ENCODE data around the gene SLC1A6. TPM values are rescaled to one million over a fixed set of nuclear protein-coding genes. Genes with fewer than 3 reads are reported as not detected.
"Not testable (repeated sequence)": the region's sequence is repeated elsewhere in the genome, so short reads cannot be mapped to it uniquely, and the experiment has no call there.

Gene SLC1A6
- total RNA-seq, 1 donor = not detected

DNA sequence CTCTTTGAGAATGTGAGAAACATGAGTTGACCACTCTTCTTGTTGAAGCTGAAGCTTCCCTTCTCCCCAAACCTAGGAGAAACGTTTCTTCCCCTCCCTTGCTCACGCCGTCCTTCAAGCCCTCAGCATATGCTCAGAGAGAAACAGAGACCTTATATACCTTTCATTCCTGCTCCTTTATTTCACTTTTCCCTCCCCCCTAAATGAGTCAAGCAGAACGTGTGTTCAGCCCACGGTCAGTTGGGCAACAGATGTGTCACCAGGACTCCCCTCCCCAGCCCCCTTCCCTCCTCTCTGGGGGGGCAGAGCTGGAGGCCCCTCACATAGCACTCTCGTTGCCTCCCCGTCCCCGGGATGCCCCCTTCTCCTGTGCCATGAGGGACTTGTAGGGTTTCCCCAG lies 29.8 kb downstream of the SLC1A6 start:
- H3K4me3 ChIP-seq (ENCODE audit: low read depth, low read length) = no peak overlapping the region
- TF ChIP-seq, protein P1, sequence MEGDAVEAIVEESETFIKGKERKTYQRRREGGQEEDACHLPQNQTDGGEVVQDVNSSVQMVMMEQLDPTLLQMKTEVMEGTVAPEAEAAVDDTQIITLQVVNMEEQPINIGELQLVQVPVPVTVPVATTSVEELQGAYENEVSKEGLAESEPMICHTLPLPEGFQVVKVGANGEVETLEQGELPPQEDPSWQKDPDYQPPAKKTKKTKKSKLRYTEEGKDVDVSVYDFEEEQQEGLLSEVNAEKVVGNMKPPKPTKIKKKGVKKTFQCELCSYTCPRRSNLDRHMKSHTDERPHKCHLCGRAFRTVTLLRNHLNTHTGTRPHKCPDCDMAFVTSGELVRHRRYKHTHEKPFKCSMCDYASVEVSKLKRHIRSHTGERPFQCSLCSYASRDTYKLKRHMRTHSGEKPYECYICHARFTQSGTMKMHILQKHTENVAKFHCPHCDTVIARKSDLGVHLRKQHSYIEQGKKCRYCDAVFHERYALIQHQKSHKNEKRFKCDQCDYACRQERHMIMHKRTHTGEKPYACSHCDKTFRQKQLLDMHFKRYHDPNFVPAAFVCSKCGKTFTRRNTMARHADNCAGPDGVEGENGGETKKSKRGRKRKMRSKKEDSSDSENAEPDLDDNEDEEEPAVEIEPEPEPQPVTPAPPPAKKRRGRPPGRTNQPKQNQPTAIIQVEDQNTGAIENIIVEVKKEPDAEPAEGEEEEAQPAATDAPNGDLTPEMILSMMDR (IDR thresholded peaks at IDR 0.05; ENCODE audit: insufficient read depth, low read length) = no peak
- DNase-seq (ENCODE audit: low read depth) = no peak

DNA sequence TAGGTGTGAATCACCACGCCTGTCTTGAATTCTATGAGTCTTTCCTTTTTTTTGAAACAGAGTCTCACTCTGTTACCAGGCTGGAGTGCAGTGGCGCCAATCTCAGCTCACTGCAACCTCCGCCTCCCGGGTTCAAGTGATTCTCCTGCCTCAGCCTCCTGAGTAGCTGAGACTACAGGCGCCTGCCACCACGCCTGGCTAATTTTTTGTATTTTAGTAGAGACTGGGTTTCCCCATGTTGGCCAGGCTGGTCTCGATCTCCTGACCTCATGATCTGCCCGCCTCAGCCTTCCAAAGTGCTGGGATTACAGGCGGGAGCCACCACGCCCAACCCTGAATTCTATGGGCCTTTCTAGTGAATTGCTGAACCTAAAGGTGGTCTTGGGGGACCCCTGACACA lies 30.3 kb downstream of the SLC1A6 start:
- not testable (repeated sequence) for DNase-seq (ENCODE audit: low read depth); H3K4me3 ChIP-seq (ENCODE audit: low read depth, low read length)

DNA sequence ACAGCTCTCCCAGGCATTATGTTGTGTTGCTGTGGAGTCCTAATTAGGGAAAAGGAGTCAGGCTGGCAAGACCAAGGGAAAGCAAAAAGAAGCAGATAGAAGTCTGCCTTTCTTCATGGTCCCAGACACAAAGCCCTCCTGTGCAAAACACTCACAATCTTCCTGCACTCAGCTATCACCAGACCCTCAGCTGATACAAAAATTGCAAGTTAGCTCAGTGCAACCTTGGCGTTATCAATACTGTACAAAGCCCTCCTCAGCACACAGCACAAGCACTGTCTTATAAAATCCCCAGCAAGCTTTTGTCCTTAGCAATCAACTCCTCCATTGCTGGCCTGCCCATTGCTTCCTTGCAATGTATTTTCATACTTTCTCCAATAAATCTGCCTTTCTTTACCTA lies 35.2 kb downstream of the SLC1A6 start:
- DNase-seq (ENCODE audit: low read depth) = no peak
- H3K4me3 ChIP-seq (ENCODE audit: low read depth, low read length) = no peak overlapping the region
- TF ChIP-seq, protein P1 (IDR thresholded peaks at IDR 0.05; ENCODE audit: insufficient read depth, low read length) = no peak

DNA sequence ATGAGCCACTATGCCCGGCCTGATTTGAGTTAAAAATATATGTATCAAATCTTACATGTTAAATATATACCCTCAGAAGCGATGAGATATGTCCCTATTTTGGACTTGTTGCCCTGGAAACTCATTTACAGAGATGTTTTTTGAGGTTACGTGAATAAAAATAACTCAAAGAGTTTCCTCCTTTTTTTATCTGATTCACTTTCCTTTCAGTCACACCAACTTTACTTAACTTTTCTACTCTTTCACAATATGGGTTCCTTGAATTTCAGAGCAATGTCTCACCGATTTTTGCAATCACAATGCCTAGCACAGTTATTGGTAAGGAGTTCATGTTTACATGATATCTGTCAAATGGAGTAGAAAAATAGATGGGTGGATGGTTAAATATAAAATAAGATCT lies 36.1 kb downstream of the SLC1A6 start:
- DNase-seq (ENCODE audit: low read depth) = no peak
- no peak overlapping the region for H3K4me3 ChIP-seq (ENCODE audit: low read depth, low read length)
- TF ChIP-seq, protein P1 (IDR thresholded peaks at IDR 0.05; ENCODE audit: insufficient read depth, low read length) = no peak

DNA sequence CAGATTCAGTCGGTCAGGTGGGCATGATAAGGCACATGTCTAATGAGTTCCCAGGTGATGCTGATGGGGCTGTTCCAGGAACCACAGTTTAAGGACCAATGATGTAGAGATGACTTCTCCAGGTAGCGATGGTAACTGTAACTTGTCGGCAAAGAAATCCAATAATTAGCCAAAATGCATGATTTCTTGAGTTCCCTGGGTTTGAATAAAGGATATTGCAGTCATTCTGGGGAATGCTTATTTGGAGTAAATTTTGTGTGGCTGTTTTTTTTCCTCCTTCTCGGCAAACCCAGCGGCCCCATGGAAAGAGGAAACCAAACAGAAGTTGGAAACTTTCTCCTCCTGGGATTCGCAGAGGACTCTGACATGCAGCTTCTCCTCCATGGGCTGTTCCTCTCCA lies 38.5 kb downstream of the SLC1A6 start, which contains the start of gene OR7C2:
Gene OR7C2 (plus strand): TSS at position 301 of the 400 bp plus-strand sequence. CDS start 0 bp downstream, at position 301.
- no peak within 1 kb of the TSS for H3K4me3 ChIP-seq (ENCODE audit: low read depth, low read length)
- TF ChIP-seq, protein P1 (IDR thresholded peaks at IDR 0.05; ENCODE audit: insufficient read depth, low read length) = no peak
- DNase-seq (ENCODE audit: low read depth) = no peak

DNA sequence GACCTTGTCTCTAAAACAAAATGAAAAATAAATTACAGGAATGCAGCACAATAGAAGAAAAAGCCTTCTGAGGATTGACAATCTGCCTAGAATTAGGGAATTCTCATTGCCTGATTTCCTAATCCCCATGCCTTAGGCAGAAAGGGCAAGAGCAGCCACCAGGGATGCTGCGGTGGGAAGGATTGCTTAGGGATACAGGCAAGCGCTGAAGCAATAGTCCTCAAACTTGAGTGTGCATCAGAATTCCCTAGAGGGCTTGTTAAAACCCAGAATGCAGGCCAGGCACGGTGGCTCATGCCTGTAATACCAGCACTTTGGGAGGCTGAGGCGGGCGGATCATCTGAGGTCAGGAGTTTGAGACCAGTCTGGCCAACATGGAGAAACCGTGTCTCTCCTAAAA lies 39.4 kb downstream of the SLC1A6 start:
- H3K4me3 ChIP-seq (ENCODE audit: low read depth, low read length) = no peak overlapping the region
- DNase-seq (ENCODE audit: low read depth) = no peak
- TF ChIP-seq, protein P1 (IDR thresholded peaks at IDR 0.05; ENCODE audit: insufficient read depth, low read length) = no peak

DNA sequence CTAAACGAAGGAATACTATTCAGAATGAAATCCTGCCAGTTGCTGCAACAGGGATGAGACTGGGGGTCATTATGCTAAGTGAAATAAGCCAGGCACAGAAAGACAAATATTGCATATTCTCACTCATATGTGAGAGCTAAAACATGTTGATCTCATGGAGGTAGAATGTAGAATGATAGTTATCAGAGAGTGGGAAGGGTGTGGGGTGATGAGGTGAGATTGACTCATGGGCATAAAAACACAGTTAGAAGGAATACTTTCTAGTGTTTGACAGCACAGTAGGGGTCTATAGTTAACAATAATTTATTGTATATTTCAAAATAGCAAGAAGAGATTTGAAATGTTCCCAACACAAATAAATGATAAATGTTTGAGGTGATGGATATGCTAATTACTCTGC lies 46.2 kb downstream of the SLC1A6 start:
- H3K4me3 ChIP-seq (ENCODE audit: low read depth, low read length) = no peak overlapping the region
- TF ChIP-seq, protein P1 (IDR thresholded peaks at IDR 0.05; ENCODE audit: insufficient read depth, low read length) = no peak
- DNase-seq (ENCODE audit: low read depth) = no peak

Data from fibroblast of the aortic adventitia (primary cell).